Gastrocnemius medialis (tissue), 4 donors: ENCODE results near the gene FLII. TPM values are rescaled to one million over a fixed set of nuclear protein-coding genes. Genes with fewer than 3 reads are reported as not detected.

Source experiments
- ATAC-seq, 2 donors: fragments of 150-250 bp; one replicate each; pipeline ENCODE4 v1.9.1; 2016
- DNase-seq, 2 donors: peaks; one replicate each; pipeline ENCODE4 v3.0.0-alpha.2; 2019
- H3K27ac ChIP-seq, 4 donors: fragments of 200-600 bp; sonication (generic); 1 replicate in 1 of 4; 2 replicates in 3 of 4; pipeline ENCODE4 v1.5.1; 2016 to 2018; ENCODE audit warnings: mild to moderate bottlenecking in 2 of 4, moderate library complexity in 1 of 4
- H3K27me3 ChIP-seq, 3 donors: fragments of 200-600 bp; sonication (generic) in 2 of 3; 1 replicate in 1 of 3; 2 replicates in 2 of 3; pipeline versions ENCODE4 v1.5.1 to v1.6.0; 2016 to 2019; ENCODE audit warnings: mild to moderate bottlenecking in 1 of 3, moderate library complexity in 1 of 3
- H3K36me3 ChIP-seq, 2 donors: fragments of 200-600 bp; sonication (generic) in 1 of 2; one replicate each; pipeline ENCODE4 v1.5.1; 2017 to 2018
- H3K4me1 ChIP-seq, 2 donors: fragments of 200-600 bp; sonication (generic) in 1 of 2; one replicate each; pipeline ENCODE4 v1.5.1; 2016 to 2017; ENCODE audit warnings: mild to moderate bottlenecking in 2 of 2
- H3K4me3 ChIP-seq, 4 donors: fragments of 200-600 bp; sonication (generic) in 3 of 4; 1 replicate in 1 of 4; 2 replicates in 3 of 4; pipeline ENCODE4 v1.5.1; 2016 to 2019; ENCODE audit warnings: mild to moderate bottlenecking in 2 of 4
- H3K9me3 ChIP-seq, 3 donors: fragments of 200-600 bp; sonication (generic) in 2 of 3; 1 replicate in 1 of 3; 2 replicates in 2 of 3; pipeline ENCODE4 v1.5.1; 2016 to 2019
- POLR2A ChIP-seq, 2 donors: fragments of 450-650 bp; IDR thresholded peaks; one replicate each; pipeline ENCODE4 v1.6.1; 2017; ENCODE audit warnings: antibody characterized with exemption in 2 of 2, mild to moderate bottlenecking in 2 of 2, moderate library complexity in 2 of 2
- in situ Hi-C, 4 donors: fragments of 200-750 bp; cut with MboI; loops; one replicate each; pipeline versions ENCODE4 v1.15.0 to v1.8.0; 2017; ENCODE audit warnings: low sequenced_read_pairs in 4 of 4
- intact Hi-C: fragments of 100-400 bp; cut with DNase I; formaldehyde crosslinking; loops from one replicate; pipeline ENCODE4 v1.15.1; 2023; ENCODE audit warnings: low total_unique reads
- total RNA-seq, 4 donors: library from RNA; depleted of rRNA; stranded (reverse); fragments of >200 nt; gene quantifications; one replicate each; pipeline versions ENCODE4 v1.1.0 to v1.2.3, GENCODE V29; 2016
- TF ChIP-seq, protein P1 (sequence below), 5 experiments: fragments of 450-650 bp in 3 of 5; fragments of 200-600 bp in 2 of 5; sonication (generic) in 2 of 5; IDR thresholded peaks in 4 of 5; conservative IDR thresholded peaks in 1 of 5; 1 replicate in 4 of 5; 2 replicates in 1 of 5; pipeline ENCODE4 v1.5.1; 2016 to 2019; ENCODE audit warnings: antibody characterized with exemption in 5 of 5, mild to moderate bottlenecking in 3 of 5, moderate library complexity in 3 of 5

The FLII gene
- total RNA-seq, 4 donors from 2014 or later: 600 to 752 (median 681) TPM

DNA sequence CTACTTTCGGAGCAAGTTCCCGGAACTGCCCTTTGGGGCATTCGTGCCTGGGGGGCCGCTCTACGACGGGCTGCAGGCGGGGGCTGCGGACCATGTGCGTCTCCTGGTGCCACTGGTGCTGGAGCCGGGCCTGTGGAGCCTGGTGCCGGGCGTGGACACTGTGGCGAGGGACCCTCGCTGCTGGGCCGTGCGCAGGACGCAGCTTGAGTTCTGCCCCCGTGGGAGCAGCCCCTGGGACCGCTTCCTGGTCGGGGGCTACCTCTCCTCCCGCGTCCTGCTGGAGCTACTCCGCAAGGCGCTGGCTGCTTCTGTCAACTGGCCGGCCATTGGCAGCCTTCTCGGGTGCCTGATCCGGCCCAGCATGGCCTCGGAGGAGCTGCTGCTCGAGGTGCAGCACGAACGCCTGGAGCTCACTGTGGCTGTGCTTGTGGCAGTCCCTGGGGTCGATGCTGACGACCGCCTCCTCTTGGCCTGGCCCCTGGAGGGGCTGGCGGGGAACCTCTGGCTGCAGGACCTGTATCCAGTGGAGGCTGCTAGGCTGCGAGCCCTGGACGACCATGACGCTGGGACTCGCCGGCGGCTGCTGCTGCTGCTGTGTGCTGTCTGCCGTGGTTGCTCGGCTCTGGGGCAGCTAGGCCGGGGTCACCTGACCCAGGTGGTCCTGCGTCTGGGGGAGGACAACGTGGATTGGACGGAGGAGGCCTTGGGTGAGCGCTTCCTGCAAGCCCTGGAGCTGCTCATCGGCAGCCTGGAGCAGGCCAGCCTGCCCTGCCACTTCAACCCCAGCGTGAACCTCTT, 5.5 kb upstream of the FLII start:
- in situ Hi-C loops: loop anchor here in 1 of 4 donors (10.0 kb wide), 1 partner anchor 51 kb away; the partner anchor contains the start of genes SMCR8 and TOP3A
- no peaks in the 10 kb centered on the region for H3K27me3 ChIP-seq
- intact Hi-C loops: no loop called here
- DNase-seq (no peak), ATAC-seq (no peak)
- peak overlapping the region in 2 of 4 donors; percentile 18 to 99 for H3K27ac ChIP-seq
- H3K4me1 ChIP-seq: peaks cover 35 to 37% of the 10 kb centered on the region in 2 donors
- TF ChIP-seq, protein P1, sequence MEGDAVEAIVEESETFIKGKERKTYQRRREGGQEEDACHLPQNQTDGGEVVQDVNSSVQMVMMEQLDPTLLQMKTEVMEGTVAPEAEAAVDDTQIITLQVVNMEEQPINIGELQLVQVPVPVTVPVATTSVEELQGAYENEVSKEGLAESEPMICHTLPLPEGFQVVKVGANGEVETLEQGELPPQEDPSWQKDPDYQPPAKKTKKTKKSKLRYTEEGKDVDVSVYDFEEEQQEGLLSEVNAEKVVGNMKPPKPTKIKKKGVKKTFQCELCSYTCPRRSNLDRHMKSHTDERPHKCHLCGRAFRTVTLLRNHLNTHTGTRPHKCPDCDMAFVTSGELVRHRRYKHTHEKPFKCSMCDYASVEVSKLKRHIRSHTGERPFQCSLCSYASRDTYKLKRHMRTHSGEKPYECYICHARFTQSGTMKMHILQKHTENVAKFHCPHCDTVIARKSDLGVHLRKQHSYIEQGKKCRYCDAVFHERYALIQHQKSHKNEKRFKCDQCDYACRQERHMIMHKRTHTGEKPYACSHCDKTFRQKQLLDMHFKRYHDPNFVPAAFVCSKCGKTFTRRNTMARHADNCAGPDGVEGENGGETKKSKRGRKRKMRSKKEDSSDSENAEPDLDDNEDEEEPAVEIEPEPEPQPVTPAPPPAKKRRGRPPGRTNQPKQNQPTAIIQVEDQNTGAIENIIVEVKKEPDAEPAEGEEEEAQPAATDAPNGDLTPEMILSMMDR (IDR thresholded peaks at IDR 0.05 in 4 of 5, conservative IDR thresholded peaks at IDR 0.05 in 1 of 5): no peak
- peaks cover 0 to 34% of the 10 kb centered on the region in 2 donors for H3K36me3 ChIP-seq
- no peaks in the 10 kb centered on the region for H3K9me3 ChIP-seq
- H3K4me3 ChIP-seq: no peak overlapping the region

DNA sequence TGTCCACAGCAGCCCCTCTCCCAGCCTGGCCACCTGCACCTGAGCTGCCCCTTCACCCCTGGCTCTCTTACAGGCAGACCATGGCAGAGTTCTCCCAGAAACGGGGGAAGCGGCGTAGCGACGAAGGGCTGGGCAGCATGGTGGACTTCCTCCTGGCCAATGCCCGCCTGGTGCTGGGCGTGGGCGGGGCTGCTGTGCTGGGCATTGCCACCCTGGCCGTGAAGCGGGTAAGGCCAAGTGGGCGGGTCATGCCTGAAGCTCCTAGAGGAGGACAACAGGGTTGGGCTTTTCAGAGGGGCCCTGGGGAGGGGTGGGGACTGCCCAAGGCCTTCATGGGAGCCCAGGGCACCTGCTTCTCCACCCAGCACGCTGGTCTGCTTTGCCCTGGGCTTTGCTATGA, 4.1 kb upstream of the FLII start:
- Histone ChIP-seq H3K4me1 (peaks cover 40 to 41% of the 10 kb centered on the region in 2 donors), H3K36me3 (peaks cover 0 to 34% of the 10 kb centered on the region in 2 donors), H3K27me3 (no peaks in the 10 kb centered on the region), H3K9me3 (no peaks in the 10 kb centered on the region), H3K27ac (peak overlapping the region; percentile 98 to 100 (median 99)), H3K4me3 (no peak overlapping the region)
- intact Hi-C loops: no loop called here
- DNase-seq: peak; percentile 38 to 66
- ATAC-seq: no peak
- in situ Hi-C loops: loop anchor here in 1 of 4 donors (10.0 kb wide), 1 partner anchor 52 kb away; the partner anchor contains the start of genes SMCR8 and TOP3A
- TF ChIP-seq POLR2A (IDR thresholded peaks at IDR 0.05): no peak
- TF ChIP-seq, protein P1 (IDR thresholded peaks at IDR 0.05 in 4 of 5, conservative IDR thresholded peaks at IDR 0.05 in 1 of 5): no peak

DNA sequence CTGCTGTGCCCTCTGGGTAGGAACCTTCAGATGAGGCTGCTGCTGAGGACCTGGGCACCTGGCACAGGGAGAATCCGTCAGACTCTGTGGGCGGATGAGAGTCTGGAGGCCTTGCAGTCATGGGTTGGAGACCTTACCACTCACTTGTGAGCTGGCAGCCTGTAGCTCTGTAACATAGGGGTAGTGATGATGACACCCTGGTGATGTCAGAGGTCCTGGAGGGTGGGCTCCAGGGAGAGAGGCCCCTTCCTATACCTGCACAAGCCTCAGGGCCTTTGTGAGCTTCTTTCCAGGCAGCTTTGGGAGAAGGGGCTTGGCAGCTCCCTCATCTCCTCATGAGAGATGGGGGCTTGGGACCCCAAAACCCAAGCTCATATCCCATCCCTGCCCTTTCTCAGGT, 3.6 kb upstream of the FLII start:
- ATAC-seq (no peak), DNase-seq (no peak)
- Histone ChIP-seq H3K27me3 (no peaks in the 10 kb centered on the region), H3K4me1 (peaks cover 45 to 46% of the 10 kb centered on the region in 2 donors), H3K27ac (peak overlapping the region; percentile 98 to 100 (median 99)), H3K4me3 (peak overlapping the region in 1 of 4 donors; percentile 90), H3K36me3 (peaks cover 0 to 34% of the 10 kb centered on the region in 2 donors), H3K9me3 (no peaks in the 10 kb centered on the region)
- intact Hi-C loops (no loop called here), in situ Hi-C loops (loop anchor here in 1 of 4 donors (10.0 kb wide), 1 partner anchor 53 kb away; the partner anchor contains the start of genes SMCR8 and TOP3A)
- TF ChIP-seq, protein P1 (IDR thresholded peaks at IDR 0.05 in 4 of 5, conservative IDR thresholded peaks at IDR 0.05 in 1 of 5): no peak
- no peak for TF ChIP-seq POLR2A (IDR thresholded peaks at IDR 0.05)

DNA sequence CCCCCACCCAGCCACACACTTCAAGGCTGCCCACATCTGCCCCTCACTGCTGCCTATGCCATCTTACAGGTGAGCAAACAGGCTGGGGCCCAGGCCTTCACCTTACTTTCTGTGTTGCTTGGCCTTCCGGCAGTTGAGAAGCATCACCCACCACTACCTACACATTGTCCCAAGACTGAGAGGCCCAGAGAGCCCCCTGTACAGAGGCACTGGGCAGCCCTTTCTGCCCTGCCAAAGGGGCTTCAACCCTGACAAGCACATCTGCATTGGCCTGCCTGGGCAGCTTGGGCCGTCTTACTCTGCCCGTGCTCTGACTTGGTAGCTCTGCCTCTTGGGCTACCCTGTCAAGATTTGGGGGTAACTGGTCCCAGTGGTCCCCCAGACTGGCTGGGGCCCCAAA, 3.1 kb upstream of the FLII start:
- no peak for TF ChIP-seq POLR2A (IDR thresholded peaks at IDR 0.05)
- TF ChIP-seq, protein P1 (IDR thresholded peaks at IDR 0.05 in 4 of 5, conservative IDR thresholded peaks at IDR 0.05 in 1 of 5): no peak
- Histone ChIP-seq H3K4me3 (peak overlapping the region; percentile 90 to 94 (median 90)), H3K9me3 (no peaks in the 10 kb centered on the region), H3K27me3 (no peaks in the 10 kb centered on the region), H3K4me1 (peaks cover 49 to 50% of the 10 kb centered on the region in 2 donors), H3K36me3 (peaks cover 0 to 36% of the 10 kb centered on the region in 2 donors), H3K27ac (peak overlapping the region; percentile 98 to 100 (median 99))
- ATAC-seq (no peak), DNase-seq (no peak)
- in situ Hi-C loops (loop anchor here in 1 of 4 donors (10.0 kb wide), 1 partner anchor 53 kb away; the partner anchor contains the start of genes SMCR8 and TOP3A), intact Hi-C loops (loop anchor here (1.0 to 2.0 kb wide), 3 partner anchors 37 to 78 kb away; partner anchors contain the start of genes ALKBH5, LLGL1, SMCR8 and TOP3A)
